ENCODE data around the gene CHRNB2. TPM values are rescaled to one million over a fixed set of nuclear protein-coding genes. Genes with fewer than 3 reads are reported as not detected.

CHRNB2 gene
- total and polyA plus RNA-seq, 2 of the 8 experiments (the other 6 are each of a cell fraction or from before 2014, with no cell fraction given), result 3.1 to 4.1 TPM

DNA sequence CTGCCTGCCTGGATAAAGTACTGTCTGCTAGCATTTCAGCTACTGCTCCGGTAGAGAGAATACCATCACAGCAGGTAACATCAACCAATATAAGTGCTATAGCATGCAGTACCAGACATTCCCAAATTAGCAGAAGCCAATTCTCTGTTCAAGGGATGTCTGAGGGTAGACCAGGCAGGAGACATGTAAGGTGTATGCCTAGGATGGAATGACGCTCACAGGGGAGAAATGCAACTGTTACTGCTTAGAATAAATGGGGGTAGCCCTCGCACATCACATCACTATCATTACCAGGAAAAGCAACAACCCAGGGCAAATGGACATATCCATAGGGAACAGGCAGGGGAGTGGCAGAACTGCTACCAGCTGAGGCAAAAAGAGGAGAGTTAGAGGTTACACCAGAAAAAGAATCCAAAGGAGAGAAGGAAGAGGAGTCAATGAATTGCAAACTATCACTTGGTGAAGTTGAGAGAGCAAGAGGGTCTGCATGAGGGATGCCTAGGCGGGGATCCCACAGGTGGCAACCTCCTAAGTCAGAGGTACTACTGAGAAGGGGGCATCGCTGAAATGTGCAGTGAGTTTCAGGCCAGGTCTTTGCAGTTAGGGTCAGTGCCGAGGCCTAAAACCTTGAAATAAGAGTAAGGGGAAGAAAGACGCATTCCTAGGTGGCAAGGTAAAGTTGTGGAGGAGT is 10.2 kb upstream of the CHRNB2 start:
- Histone ChIP-seq H3K36me3 (ENCODE audit: control insufficient read depth in 2 of 4, insufficient read depth in 4 of 4, low read length in 3 of 4) (peaks cover 18 to 35% (median 34%) of the 10 kb centered on the region in 4 experiments), H3K14ac (ENCODE audit: insufficient read length) (no peak overlapping the region), H3K79me2 (ENCODE audit: control insufficient read depth in 1 of 2, insufficient read depth in 2 of 2, low read length in 2 of 2) (peaks cover 7 to 31% of the 10 kb centered on the region in 2 experiments; a peak in 3 of 4 replicates), H3K4me3 (ENCODE audit: extremely low read depth in 1 of 4, insufficient read depth in 2 of 4, low read depth in 3 of 4, low read length in 4 of 4) (peak overlapping the region; percentile 52 to 92 (median 82)), H3K9ac (replicated peaks in 1 of 4; ENCODE audit: extremely low read depth in 1 of 4, low read depth in 3 of 4, low read length in 3 of 4) (peak overlapping the region in 3 of 4 experiments; percentile 21 to 90 (median 70); a peak in 6 of 7 replicates), H3K79me1 (ENCODE audit: low read depth, low read length) (peaks cover 6% of the 10 kb centered on the region), H3K56ac (replicated peaks; ENCODE audit: insufficient read length, low read depth, low read length) (no peak overlapping the region), H3K9me3 (ENCODE audit: insufficient read depth in 2 of 2, low read depth in 1 of 2, low read length in 1 of 2) (no peaks in the 10 kb centered on the region), H4K91ac (replicated peaks; ENCODE audit: insufficient read length, low read length) (no peak overlapping the region), H2BK20ac (ENCODE audit: low read length) (no peak overlapping the region), H3K4ac (replicated peaks; ENCODE audit: insufficient read length, low read depth, low read length) (peak overlapping the region; percentile 4), H3K23ac (ENCODE audit: insufficient read length) (no peak overlapping the region), H2BK120ac (replicated peaks; ENCODE audit: low read depth, low read length) (no peak overlapping the region), H3K4me1 (replicated peaks in 1 of 4; ENCODE audit: control insufficient read depth in 3 of 4, insufficient read depth in 4 of 4, low read length in 3 of 4) (peaks cover 5 to 14% (median 7%) of the 10 kb centered on the region in 4 experiments; a peak in 5 of 7 replicates), H3K27me3 (replicated peaks in 1 of 4; ENCODE audit: control insufficient read depth in 3 of 4, extremely low read depth in 1 of 4, insufficient read depth in 3 of 4, low read length in 3 of 4) (no peaks in the 10 kb centered on the region), H2AK5ac (ENCODE audit: low read depth, low read length) (no peak overlapping the region), H3K4me2 (ENCODE audit: insufficient read depth in 1 of 2, low read depth in 2 of 2, low read length in 2 of 2) (peak overlapping the region; percentile 81 to 99), H4K20me1 (replicated peaks in 1 of 2; ENCODE audit: control insufficient read depth in 1 of 2, insufficient read depth in 2 of 2, low read length in 2 of 2) (peaks cover 2 to 3% of the 10 kb centered on the region in 2 experiments), H2BK5ac (ENCODE audit: low read depth, low read length) (0 out of 2 replicates have a peak overlapping the region, but pooled peaks have one; percentile 68), H4K5ac (ENCODE audit: insufficient read length, low read depth, low read length) (no peak overlapping the region), H4K8ac (ENCODE audit: extremely low read depth, insufficient read depth, low read length) (no peak overlapping the region), H2BK12ac (ENCODE audit: low read depth, low read length) (no peak overlapping the region), H3K23me2 (ENCODE audit: low read depth, low read length) (peaks cover 10% of the 10 kb centered on the region), H3K18ac (ENCODE audit: extremely low read depth, low read length) (no peak overlapping the region), H2BK15ac (ENCODE audit: low read length) (no peak overlapping the region), H3K27ac (ENCODE audit: low read depth, low read length) (peak overlapping the region; percentile 42; the same call in 1 of the 2 replicates), H2AFZ (ENCODE audit: low read length) (no peak overlapping the region)
- FAIRE-seq, result no peak
- 34% methylated on average over 7 of the region's 7 CpGs; no CpG with 5 or more reads in 1 of the 2 experiments for WGBS, 2 experiments (ENCODE audit: extremely low coverage in 1 of 2, insufficient coverage in 1 of 2, insufficient read length in 1 of 2, insufficient replicate concordance in 2 of 2, low coverage in 1 of 2, low lambda C conversion rate in 2 of 2, missing lambda C conversion rate in 1 of 2)
- DNase-seq (ENCODE audit: low read depth in 1 of 2, low spot score in 2 of 2), result no peak
- ChIA-PET POLR2A (ENCODE audit: partially characterized antibody) (interaction anchor here (0.7 to 1.1 kb wide), 3 partner anchors 10 to 414 kb away, joined by 3 read pairs; partner anchors contain the start of genes CHRNB2 and SHC1), CTCF (ENCODE audit: partially characterized antibody) (interaction anchor here (1.6 to 2.4 kb wide), 3 partner anchors 11 to 321 kb away, joined by 4 to 13 read pairs (median 6); no protein-coding TSS in a partner anchor)
- TF ChIP-seq TAF1 (IDR thresholded peaks at IDR 0.05; ENCODE audit: low read depth, low read length) (no peak), GABPA (IDR thresholded peaks at IDR 0.05; ENCODE audit: borderline replicate concordance, insufficient read depth, low read length) (no peak)

All from H1 (cell line).